ENCODE measurements around the gene FSD1. TPM values are rescaled to one million over a fixed set of nuclear protein-coding genes. Genes with fewer than 3 reads are reported as not detected.

Gene FSD1
- total and polyA plus RNA-seq, 4 donors, result 0.31 to 1.1 (median 0.48) TPM

DNA sequence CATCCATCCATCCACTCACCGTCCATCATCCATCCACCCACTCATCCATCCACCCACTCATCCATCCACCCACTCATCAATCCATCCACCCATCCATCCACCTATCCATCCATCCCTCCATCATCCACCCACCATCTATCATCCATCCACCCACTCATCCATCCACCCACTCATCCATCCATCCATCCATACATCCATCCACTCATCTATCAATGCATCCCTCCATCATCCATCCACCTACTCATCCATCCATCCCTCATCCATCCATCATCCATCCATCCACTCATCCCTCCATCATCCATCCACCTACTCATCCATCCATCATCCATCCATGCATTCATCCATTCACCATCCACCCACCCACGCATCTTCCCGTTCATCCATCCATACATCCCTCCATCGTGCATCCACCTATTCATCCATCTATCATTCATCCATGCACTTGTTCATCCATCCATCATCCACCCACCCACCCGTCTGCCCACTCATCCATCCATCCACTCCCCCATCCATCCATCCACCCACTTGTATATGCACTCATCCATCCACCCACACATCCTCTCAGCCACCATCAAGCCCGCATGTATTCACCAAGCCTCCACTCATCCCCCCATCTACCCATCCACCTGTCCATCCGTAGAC, 30.7 kb downstream of the FSD1 start:
- WGBS, 2 donors, result 96 to 100% methylated on average over 7 of the region's 7 CpGs
- DNase-seq (no peak), ATAC-seq (ENCODE audit: insufficient read depth, low FRiP score) (no peak)
- Histone ChIP-seq H3K27ac (ENCODE audit: low read depth in 1 of 2, low read length in 1 of 2) (no peak overlapping the region), H3K9ac (ENCODE audit: insufficient read depth in 1 of 2, low read length in 2 of 2) (no peak overlapping the region), H3K27me3 (ENCODE audit: control insufficient read depth in 3 of 3, insufficient read depth in 3 of 3, low read length in 2 of 3) (no peaks in the 10 kb centered on the region), H3K36me3 (ENCODE audit: control insufficient read depth in 4 of 4, insufficient read depth in 4 of 4, low read length in 4 of 4) (no peaks in the 10 kb centered on the region), H3K4me3 (no peak overlapping the region), H3K9me3 (ENCODE audit: control insufficient read depth in 4 of 4, insufficient read depth in 3 of 4, low read length in 3 of 4) (no peaks in the 10 kb centered on the region), H3K4me1 (ENCODE audit: control insufficient read depth in 5 of 5, insufficient read depth in 5 of 5, low read length in 5 of 5) (peaks cover 0 to 7% (median 3%) of the 10 kb centered on the region in 5 donors)
- TF ChIP-seq CTCF (IDR thresholded peaks at IDR 0.05; ENCODE audit: control extremely low read depth, extremely low read depth), result no peak

GRCh38 chr19:4337906-4338440, 33.6 kb downstream of the FSD1 start:
- peak overlapping the region; percentile 2 for H3K4me3 ChIP-seq
- H3K9me3 ChIP-seq (ENCODE audit: control insufficient read depth in 4 of 4, insufficient read depth in 3 of 4, low read length in 3 of 4), result no peaks in the 10 kb centered on the region
- DNase-seq (peak in 2 of 3 donors; percentile 48 to 50), ATAC-seq (ENCODE audit: insufficient read depth, low FRiP score) (no peak)
- TF ChIP-seq CTCF (IDR thresholded peaks at IDR 0.05; ENCODE audit: control extremely low read depth, extremely low read depth), result no peak
- peak overlapping the region; percentile 41 to 96 for H3K9ac ChIP-seq (ENCODE audit: insufficient read depth in 1 of 2, low read length in 2 of 2)
- peaks cover 0 to 12% (median 3%) of the 10 kb centered on the region in 5 donors for H3K4me1 ChIP-seq (ENCODE audit: control insufficient read depth in 5 of 5, insufficient read depth in 5 of 5, low read length in 5 of 5)
- WGBS, 2 donors, result 9 to 13% methylated on average over 14 of the region's 14 CpGs
- H3K27me3 ChIP-seq (ENCODE audit: control insufficient read depth in 3 of 3, insufficient read depth in 3 of 3, low read length in 2 of 3), result no peaks in the 10 kb centered on the region
- peak overlapping the region in 1 of 2 donors; percentile 76 for H3K27ac ChIP-seq (ENCODE audit: low read depth in 1 of 2, low read length in 1 of 2)
- no peaks in the 10 kb centered on the region for H3K36me3 ChIP-seq (ENCODE audit: control insufficient read depth in 4 of 4, insufficient read depth in 4 of 4, low read length in 4 of 4)

- H3K4me3 ChIP-seq, result peak within 1 kb of the TSS; percentile 39
- H3K36me3 ChIP-seq (ENCODE audit: control insufficient read depth in 4 of 4, insufficient read depth in 4 of 4, low read length in 4 of 4), result no peaks in the 10 kb centered on the region
- DNase-seq, result peak; percentile 44 to 63 (median 58)
- no peak for TF ChIP-seq CTCF (IDR thresholded peaks at IDR 0.05; ENCODE audit: control extremely low read depth, extremely low read depth)
- H3K27ac ChIP-seq (ENCODE audit: low read depth in 1 of 2, low read length in 1 of 2), result peak within 1 kb of the TSS in 1 of 2 donors; percentile 76
- no peaks in the 10 kb centered on the region for H3K27me3 ChIP-seq (ENCODE audit: control insufficient read depth in 3 of 3, insufficient read depth in 3 of 3, low read length in 2 of 3)
- H3K9me3 ChIP-seq (ENCODE audit: control insufficient read depth in 4 of 4, insufficient read depth in 3 of 4, low read length in 3 of 4), result no peaks in the 10 kb centered on the region
- peaks cover 0 to 12% (median 3%) of the 10 kb centered on the region in 5 donors for H3K4me1 ChIP-seq (ENCODE audit: control insufficient read depth in 5 of 5, insufficient read depth in 5 of 5, low read length in 5 of 5)
- peak within 1 kb of the TSS; percentile 41 to 96 for H3K9ac ChIP-seq (ENCODE audit: insufficient read depth in 1 of 2, low read length in 2 of 2)
- 37 to 48% methylated on average over 26 to 27 of the region's 27 CpGs for WGBS, 2 donors
- no peak for ATAC-seq (ENCODE audit: insufficient read depth, low FRiP score)
These were observed 34.3 kb downstream of the FSD1 start, which contains the start of gene STAP2 for GRCh38 chr19:4338441-4339355. Gene STAP2, minus strand, starts transcription at chr19:4338827. Its CDS starts 74 bp downstream, at chr19:4338753.
